ENCODE measurements around the gene DPYD.
A peak's percentile ranks its signal among the peaks of the same experiment; 100 is the strongest.

The DPYD gene

DNA sequence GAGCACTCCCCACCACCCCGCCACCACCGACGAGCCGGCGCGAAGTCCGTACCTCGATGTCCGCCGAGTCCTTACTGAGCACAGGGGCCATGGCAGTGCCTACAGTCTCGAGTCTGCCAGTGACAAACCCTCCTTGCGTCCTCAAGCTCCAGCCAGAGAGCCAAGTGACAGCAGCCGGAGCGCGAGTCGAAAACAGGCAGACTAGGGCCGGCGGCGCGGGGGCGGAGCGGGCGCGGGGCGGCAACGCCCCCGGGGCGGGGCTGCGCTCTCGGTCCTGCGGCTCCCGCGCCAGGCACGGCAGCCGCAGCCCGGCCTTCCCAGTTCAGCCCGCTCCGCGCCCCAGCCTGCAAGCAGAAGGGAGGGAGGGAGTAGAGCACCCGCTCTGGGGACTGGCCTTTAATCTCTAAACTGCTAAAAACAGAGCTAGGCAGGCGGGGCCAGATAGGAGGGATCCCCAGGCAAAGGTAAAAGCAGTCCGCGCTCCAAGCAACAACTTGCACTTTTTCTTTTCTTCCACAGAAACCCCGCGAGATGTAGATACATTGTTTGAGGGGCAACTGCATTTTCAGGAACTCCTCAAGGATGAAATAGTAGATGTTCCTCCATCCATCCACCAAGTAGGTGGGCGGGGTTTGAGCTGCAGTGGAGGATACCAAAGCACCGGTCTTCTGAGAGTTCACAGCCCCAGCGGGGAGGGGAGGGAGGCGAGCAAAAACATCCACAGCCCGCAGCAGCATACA is at the start of gene DPYD:
Gene DPYD (minus strand): TSS at position 203 of the 740 bp plus-strand sequence. CDS start 112 bp downstream, at position 91.
- Mint-ChIP-seq H3K9me3 (no peaks in the 10 kb centered on the region), H3K27ac (peak within 1 kb of the TSS; percentile 96), H3K4me3 (peak within 1 kb of the TSS; percentile 92), H3K36me3 (ENCODE audit: low read depth) (no peaks in the 10 kb centered on the region), H3K4me1 (peaks cover 24% of the 10 kb centered on the region), H3K27me3 (ENCODE audit: low read depth, poor library complexity) (peaks cover 32% of the 10 kb centered on the region)
- DNase-seq, result peak; percentile 91
- TF ChIP-seq, protein P1, sequence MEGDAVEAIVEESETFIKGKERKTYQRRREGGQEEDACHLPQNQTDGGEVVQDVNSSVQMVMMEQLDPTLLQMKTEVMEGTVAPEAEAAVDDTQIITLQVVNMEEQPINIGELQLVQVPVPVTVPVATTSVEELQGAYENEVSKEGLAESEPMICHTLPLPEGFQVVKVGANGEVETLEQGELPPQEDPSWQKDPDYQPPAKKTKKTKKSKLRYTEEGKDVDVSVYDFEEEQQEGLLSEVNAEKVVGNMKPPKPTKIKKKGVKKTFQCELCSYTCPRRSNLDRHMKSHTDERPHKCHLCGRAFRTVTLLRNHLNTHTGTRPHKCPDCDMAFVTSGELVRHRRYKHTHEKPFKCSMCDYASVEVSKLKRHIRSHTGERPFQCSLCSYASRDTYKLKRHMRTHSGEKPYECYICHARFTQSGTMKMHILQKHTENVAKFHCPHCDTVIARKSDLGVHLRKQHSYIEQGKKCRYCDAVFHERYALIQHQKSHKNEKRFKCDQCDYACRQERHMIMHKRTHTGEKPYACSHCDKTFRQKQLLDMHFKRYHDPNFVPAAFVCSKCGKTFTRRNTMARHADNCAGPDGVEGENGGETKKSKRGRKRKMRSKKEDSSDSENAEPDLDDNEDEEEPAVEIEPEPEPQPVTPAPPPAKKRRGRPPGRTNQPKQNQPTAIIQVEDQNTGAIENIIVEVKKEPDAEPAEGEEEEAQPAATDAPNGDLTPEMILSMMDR (IDR thresholded peaks at IDR 0.05), result no peak

DNA sequence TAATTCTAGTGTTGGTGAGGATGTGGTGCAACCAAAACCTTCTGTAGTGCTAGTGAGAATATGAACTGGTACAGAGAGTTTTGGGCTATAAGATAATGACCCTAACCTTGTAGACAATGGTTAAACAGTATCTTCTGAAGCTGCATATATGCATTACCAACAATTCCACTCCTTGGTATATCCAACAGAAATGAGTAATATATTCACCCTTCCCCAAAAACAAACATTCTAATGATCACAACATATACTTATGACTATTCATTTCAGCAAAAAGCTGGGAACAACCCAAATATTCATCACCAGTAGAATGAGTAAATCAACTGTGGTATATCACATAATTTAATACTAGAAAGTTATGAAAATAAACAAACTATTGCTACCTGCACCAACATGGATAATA is 39.6 kb upstream of the DPYD start:
- Mint-ChIP-seq H3K27ac (no peak overlapping the region), H3K27me3 (ENCODE audit: low read depth, poor library complexity) (peaks cover 8% of the 10 kb centered on the region), H3K9me3 (no peaks in the 10 kb centered on the region), H3K36me3 (ENCODE audit: low read depth) (no peaks in the 10 kb centered on the region), H3K4me3 (no peak overlapping the region), H3K4me1 (peaks cover 4% of the 10 kb centered on the region)
- DNase-seq, result no peak
- TF ChIP-seq, protein P1 (IDR thresholded peaks at IDR 0.05), result no peak

DNA sequence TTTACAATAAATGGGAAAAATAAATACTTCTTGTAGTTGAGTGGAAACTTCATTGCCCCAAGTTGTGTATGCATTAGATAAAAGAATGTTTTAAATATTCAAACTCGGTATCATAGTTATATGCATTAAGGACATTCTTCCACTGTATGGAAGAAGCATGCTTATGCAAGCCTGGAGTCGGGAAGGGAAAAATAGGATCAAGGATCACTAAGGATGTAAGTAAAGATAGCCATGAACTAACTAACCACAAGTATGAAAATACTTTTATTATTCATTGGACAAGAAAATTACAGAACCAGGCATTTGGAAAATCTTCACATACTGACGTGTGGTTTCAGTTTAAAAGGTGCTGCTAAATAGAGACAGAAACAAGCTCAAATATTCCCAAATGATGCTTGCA is 26.9 kb upstream of the DPYD start:
- H3K4me3 Mint-ChIP-seq, result no peak overlapping the region
- TF ChIP-seq, protein P1 (IDR thresholded peaks at IDR 0.05), result no peak
- peaks cover 12% of the 10 kb centered on the region for H3K27me3 Mint-ChIP-seq (ENCODE audit: low read depth, poor library complexity)
- no peaks in the 10 kb centered on the region for H3K9me3 Mint-ChIP-seq
- H3K27ac Mint-ChIP-seq, result no peak overlapping the region
- no peak for DNase-seq
- H3K36me3 Mint-ChIP-seq (ENCODE audit: low read depth), result no peaks in the 10 kb centered on the region
- no peaks in the 10 kb centered on the region for H3K4me1 Mint-ChIP-seq

DNA sequence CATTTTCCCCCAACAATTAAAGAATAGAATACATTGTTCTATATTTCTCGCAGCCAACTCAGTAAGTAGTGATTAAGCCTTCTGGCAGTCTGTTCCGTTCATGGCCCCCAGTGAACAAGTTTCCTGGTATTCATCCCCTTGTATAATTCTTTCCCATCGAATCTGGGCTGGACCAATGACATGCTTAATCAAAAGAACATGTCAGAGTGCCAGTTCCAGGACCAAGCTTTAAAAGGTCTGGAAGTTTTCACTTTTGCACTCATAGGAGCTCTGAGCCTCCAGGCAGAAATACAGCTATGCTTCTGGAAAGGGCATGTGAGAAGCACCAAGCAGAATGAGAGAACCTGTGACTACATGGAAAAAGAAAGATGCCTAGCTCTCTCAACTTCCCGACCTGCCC is 22.5 kb upstream of the DPYD start:
- Mint-ChIP-seq H3K4me1 (no peaks in the 10 kb centered on the region), H3K36me3 (ENCODE audit: low read depth) (no peaks in the 10 kb centered on the region), H3K9me3 (no peaks in the 10 kb centered on the region), H3K27ac (no peak overlapping the region), H3K27me3 (ENCODE audit: low read depth, poor library complexity) (peaks cover 4% of the 10 kb centered on the region), H3K4me3 (no peak overlapping the region)
- TF ChIP-seq, protein P1 (IDR thresholded peaks at IDR 0.05), result no peak
- DNase-seq, result no peak

DNA sequence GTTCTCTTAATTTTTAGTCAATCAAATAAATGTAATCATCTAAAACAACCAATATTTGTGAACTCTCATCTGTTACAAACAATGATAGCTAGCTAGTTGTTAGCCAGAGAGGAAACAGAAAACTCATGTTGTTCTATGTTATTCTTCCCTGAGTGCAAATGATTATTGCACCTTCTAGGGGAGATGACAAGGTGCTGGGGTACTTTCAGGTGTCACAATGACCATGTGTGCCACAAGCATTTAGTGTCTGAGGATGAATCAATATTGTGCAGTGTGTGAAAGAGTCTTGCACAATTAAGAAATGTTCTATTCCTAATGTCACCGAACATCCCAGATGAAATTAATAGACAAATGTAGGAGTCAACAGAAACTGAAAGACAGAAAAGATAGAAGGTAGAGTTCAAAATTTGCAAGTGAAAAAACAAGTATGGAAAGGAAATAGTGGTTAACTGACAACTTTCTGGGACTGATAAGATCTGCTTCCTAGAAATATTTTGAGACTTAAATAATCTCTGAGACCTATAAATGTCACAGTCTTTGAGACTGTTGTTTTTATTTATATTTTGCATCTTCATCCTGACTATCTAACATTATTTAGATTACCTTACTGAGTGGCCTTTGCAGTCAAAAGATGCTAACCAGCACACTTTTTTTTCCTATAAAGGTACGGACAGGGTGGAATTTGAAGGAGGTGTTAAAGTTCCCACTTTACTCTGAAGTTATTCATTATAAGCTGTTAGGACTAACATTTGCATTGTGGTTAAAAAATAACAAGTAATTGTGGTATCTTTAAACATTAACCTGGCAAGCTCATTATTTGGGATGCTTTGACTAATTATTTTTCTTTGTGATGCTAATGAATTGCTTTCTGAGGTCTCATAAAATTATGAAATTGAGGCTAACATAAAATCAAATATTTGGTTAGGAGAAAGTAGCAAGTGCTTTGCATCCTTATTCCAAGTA is 21.6 kb upstream of the DPYD start:
- Mint-ChIP-seq H3K27me3 (ENCODE audit: low read depth, poor library complexity) (peaks cover 4% of the 10 kb centered on the region), H3K27ac (no peak overlapping the region), H3K36me3 (ENCODE audit: low read depth) (no peaks in the 10 kb centered on the region), H3K4me1 (no peaks in the 10 kb centered on the region), H3K9me3 (no peaks in the 10 kb centered on the region), H3K4me3 (no peak overlapping the region)
- no peak for DNase-seq
- TF ChIP-seq, protein P1 (IDR thresholded peaks at IDR 0.05), result no peak

Data from nephron progenitor cell (in vitro differentiated cells).